GM10248 (cell line): Measurements from ENCODE around the gene CLEC2L.

ENCODE experiments used
- CTCF ChIA-PET: fragments of 300-600 bp; sonication (Branson Sonifier 250); formaldehyde crosslinking; extraction: SDS; loops from one replicate; lab custom pipeline; 2021; ENCODE audit warnings: antibody characterized with exemption; lab: Yijun Ruan, JAX
- POLR2A ChIA-PET: fragments of 350-650 bp; sonication (Branson Sonifier 250); formaldehyde crosslinking; extraction: SDS; loops from one replicate; lab custom pipeline; 2020; ENCODE audit warnings: antibody characterized with exemption; lab: Yijun Ruan, JAX
- DNase-seq: peaks from one replicate; pipeline ENCODE4 v3.0.0; 2012; ENCODE audit errors: extremely low spot score
- TF ChIP-seq, protein P1 (sequence below): IDR thresholded peaks from 2 replicates; pipeline ENCODE4 v1.5.1; 2012; ENCODE audit warnings: mild to moderate bottlenecking, low read depth; ENCODE audit errors: extremely low read depth, missing control alignments, control extremely low read depth

The CLEC2L gene

DNA sequence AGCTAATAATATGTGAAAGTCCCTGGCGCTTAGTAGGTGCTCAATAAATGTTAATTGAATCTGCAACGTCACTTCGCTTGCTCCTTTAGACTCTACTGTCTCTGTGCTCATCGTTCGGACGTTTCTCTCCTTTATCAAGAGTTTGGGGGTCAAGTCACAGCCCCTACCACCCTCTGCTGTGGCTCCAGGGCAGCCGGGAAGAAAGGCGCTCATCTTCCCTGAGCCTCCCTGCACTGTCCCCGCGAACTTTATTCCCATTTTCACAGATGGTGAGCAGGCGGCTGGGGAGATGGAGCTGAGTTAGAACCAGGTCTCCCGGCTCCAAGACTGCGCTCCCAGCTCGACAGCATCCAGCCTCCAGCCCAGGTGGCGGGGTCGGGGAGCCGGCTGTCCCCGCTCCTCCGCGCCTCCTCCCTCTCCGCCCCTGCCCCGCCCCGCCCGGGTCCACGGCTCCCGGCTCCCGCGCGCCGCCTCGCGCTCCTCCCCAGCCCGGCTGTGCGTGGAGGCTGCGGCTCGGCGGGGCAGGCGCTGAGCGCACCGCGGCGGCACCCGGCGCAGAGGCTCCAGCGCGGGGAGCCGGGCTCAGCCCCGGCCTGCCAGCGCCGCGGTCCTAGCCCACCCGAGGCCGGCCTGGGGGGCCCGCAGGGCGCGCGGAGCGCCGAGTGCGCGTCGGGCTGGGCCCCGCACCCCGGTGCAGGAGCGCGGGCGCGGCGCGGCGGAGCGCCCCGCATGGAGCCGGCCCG, at the start of gene CLEC2L:
Gene CLEC2L, plus strand, starts transcription at position 487 of the 743 bp plus-strand sequence. Its CDS starts 243 bp downstream, at position 730.
- TF ChIP-seq, protein P1, sequence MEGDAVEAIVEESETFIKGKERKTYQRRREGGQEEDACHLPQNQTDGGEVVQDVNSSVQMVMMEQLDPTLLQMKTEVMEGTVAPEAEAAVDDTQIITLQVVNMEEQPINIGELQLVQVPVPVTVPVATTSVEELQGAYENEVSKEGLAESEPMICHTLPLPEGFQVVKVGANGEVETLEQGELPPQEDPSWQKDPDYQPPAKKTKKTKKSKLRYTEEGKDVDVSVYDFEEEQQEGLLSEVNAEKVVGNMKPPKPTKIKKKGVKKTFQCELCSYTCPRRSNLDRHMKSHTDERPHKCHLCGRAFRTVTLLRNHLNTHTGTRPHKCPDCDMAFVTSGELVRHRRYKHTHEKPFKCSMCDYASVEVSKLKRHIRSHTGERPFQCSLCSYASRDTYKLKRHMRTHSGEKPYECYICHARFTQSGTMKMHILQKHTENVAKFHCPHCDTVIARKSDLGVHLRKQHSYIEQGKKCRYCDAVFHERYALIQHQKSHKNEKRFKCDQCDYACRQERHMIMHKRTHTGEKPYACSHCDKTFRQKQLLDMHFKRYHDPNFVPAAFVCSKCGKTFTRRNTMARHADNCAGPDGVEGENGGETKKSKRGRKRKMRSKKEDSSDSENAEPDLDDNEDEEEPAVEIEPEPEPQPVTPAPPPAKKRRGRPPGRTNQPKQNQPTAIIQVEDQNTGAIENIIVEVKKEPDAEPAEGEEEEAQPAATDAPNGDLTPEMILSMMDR, result no peak
- ChIA-PET CTCF (no interaction called here), POLR2A (no interaction called here)
- DNase-seq, result no peak

DNA sequence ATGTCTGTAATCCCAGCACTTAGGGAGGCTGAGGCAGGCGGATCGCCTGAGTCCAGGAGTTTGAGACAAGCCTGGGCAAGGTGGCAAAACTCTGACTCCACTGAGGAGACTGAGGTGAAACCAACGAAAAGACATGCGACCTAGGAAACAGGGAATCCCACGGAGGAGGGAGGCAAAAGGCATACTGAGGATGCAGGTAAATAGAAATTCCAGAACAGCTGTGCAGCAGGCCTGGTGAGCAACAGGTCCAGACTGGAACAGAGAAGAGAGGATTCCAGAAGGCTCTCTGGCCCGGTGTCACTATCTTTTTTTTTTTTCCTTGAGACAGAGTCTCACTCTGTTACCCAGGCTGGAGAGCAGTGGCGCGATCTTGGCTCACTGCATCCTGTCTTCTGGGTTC, 47.3 kb upstream of the CLEC2L start:
- POLR2A ChIA-PET, result no interaction called here
- TF ChIP-seq, protein P1, result no peak
- no peak for DNase-seq
- CTCF ChIA-PET, result interaction anchor here (1.2 kb wide), 1 partner anchor 13 kb away, joined by 4 read pairs; no protein-coding TSS in a partner anchor

DNA sequence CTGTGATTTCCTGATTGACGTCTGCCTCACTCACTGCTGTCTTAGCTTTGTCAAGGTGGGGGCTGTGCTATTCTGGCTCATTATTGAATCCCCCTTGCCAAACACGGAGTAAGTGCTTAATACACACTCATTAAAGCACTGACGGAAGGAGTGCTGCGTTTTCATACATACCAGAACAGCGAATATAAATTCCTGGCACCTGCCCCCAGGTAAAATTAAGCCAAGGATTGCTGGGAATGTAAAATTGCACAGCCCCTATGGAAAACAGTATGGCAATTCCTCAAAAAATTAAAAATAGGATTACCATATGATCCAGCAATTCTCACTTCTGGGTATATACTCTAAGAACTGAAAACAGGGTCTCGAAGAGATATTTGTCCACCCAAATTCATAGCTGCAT, 46.6 kb upstream of the CLEC2L start:
- ChIA-PET CTCF (interaction anchor here (0.6 kb wide), 1 partner anchor 900 kb away, joined by 3 read pairs; no protein-coding TSS in a partner anchor), POLR2A (no interaction called here)
- TF ChIP-seq, protein P1, result no peak
- no peak for DNase-seq

DNA sequence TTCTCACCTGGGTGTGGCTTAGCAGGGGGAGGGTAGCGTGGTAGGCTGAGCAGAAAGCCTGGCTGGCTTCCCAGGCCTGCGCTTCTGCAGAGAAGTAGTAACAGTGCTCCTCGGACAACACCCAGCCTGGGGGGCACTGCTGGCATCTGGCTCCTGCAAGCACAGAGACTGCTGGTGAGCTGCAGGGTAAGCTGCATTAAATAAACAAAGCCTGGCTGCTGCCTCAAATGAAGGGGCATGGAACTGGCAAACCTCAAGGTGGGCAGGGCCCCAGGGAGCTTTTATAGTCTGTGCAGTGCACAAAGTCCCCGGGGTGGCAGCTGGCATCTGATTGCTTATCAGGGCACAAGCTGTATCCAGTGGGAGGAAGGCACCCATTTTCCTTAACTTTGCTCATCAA, 43.9 kb upstream of the CLEC2L start:
- ChIA-PET CTCF (no interaction called here), POLR2A (no interaction called here)
- DNase-seq, result no peak
- TF ChIP-seq, protein P1, result no peak

DNA sequence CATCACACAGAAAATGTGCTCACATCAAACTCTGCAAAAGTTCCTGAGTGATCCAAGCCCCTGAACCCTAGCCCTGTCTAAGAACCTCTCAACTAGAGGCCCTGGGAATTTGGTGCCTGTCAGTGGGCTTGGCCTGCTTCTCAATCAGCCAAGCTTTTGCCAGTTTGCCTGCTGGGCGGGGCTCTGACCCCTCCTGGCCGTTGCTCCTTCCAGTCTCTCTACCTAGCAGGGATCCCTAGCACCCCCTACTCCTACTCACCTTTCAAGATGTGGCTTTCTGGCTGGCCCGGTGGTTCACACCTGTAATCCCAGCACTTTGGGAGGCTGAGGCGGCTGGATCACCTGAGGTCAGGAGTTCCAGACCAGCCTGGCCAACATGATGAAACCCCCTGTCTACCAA, 42.1 kb upstream of the CLEC2L start:
- no peak for DNase-seq
- ChIA-PET CTCF (no interaction called here), POLR2A (no interaction called here)
- TF ChIP-seq, protein P1, result no peak

DNA sequence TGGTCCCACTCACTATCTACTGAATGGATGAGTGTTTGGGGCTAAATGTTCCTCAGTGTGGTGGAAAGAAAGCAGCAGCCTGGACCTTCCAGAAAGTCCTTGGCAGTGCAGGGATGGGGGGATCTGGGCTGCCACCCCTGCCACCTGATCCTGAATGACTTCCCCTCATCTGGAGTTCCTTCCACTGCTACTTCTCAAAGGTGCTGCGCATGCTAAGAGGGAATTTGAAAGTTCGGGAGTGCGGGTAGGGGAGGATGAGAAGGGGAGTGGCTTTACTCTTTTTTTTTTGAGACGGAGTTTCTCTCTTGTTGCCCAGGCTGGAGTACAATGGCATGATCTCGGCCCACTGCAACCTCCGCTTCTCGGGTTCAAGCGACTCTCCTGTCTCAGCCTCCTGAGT, 41.4 kb upstream of the CLEC2L start:
- no peak for DNase-seq
- TF ChIP-seq, protein P1, result no peak
- ChIA-PET POLR2A (no interaction called here), CTCF (interaction anchor here (0.9 kb wide), 1 partner anchor 9 kb away, joined by 3 read pairs; no protein-coding TSS in a partner anchor)
